SU-DHL-6 (cell line): ENCODE measurements around the gene DNAJC30.

ENCODE experiments used
- EZH2phosphoT487 ChIP-seq: fragments of 200-600 bp; sonication (generic), shearing (Covaris generic); conservative IDR thresholded peaks from 2 replicates; pipeline ENCODE4 v1.6.1; 2018; ENCODE audit warnings: mild to moderate bottlenecking, antibody characterized with exemption, low read length, moderate library complexity, mixed read lengths
- TF ChIP-seq, protein P1 (sequence below): fragments of 200-600 bp; sonication (generic); IDR thresholded peaks from one replicate; pipeline ENCODE4 v1.5.1; 2017; ENCODE audit warnings: antibody characterized with exemption, mild to moderate bottlenecking, low read length, moderate library complexity; ENCODE audit not compliant: insufficient read depth, poor library complexity, severe bottlenecking

DNA sequence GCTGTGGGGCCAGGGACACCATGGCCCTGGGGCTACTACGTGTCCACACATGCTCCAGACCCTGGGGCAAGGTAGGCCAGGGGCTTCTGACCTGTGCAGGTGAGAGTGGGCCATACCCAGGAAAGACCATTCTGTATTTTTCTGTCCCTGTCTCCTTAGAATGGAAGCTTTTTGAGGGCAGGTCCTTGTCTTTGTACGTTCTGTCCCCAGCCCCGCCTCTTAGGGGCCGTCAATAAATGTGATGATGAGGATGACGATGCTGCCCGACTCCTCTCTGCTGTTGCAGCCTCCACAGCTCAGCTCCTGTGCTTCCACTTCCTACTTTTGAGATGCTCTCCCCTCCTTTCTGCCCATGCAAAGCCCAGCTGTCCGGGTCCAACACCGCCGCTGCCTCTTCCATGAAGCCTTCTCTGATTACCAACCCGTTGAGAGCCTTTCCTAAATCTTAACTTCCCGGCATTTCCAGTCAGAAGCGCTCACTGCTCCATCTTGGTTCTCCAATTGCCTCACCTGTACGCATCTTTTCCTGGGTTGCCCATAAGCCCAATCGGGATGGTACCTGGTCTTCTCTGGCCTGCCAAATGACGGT lies 11.3 kb downstream of the DNAJC30 start:
- TF ChIP-seq, protein P1, sequence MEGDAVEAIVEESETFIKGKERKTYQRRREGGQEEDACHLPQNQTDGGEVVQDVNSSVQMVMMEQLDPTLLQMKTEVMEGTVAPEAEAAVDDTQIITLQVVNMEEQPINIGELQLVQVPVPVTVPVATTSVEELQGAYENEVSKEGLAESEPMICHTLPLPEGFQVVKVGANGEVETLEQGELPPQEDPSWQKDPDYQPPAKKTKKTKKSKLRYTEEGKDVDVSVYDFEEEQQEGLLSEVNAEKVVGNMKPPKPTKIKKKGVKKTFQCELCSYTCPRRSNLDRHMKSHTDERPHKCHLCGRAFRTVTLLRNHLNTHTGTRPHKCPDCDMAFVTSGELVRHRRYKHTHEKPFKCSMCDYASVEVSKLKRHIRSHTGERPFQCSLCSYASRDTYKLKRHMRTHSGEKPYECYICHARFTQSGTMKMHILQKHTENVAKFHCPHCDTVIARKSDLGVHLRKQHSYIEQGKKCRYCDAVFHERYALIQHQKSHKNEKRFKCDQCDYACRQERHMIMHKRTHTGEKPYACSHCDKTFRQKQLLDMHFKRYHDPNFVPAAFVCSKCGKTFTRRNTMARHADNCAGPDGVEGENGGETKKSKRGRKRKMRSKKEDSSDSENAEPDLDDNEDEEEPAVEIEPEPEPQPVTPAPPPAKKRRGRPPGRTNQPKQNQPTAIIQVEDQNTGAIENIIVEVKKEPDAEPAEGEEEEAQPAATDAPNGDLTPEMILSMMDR: no peak
- TF ChIP-seq EZH2phosphoT487: no peak
